ENCODE measurements around the gene KCNMA1.

DNA sequence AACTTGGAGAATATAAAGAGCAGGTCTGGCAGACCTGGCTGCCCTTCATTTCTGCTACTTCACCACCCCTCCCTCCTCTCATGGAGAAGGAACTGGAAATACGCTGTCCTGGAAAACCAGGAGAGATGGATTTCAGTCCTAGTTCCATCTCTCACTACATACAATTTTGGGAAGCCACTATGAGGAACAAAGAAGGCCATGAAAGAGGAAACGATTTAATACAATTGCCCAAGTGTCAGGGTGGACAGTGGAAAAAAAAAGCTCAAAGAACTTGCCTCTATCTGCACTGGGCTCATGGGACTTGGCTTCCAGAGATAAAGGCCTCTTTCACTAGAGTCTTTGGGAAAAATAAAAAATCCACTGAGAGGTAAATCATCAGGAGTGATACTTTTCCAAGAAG, 561.7 kb downstream of the KCNMA1 start:
- TF ChIP-seq CTCF (IDR thresholded peaks at IDR 0.05) (no peak), POLR2AphosphoS5 (IDR thresholded peaks at IDR 0.05) (no peak), EP300 (IDR thresholded peaks at IDR 0.05) (no peak), POLR2A (IDR thresholded peaks at IDR 0.05) (no peak)
